Stimulated activated CD4-positive, alpha-beta T cell treated with anti-CD3 and anti-CD28 coated beads, Interleukin-4, amount 100 ng/mL, for 48 hours (primary cell): Measurements from ENCODE around the gene CCL21.
"Not testable (repeated sequence)": the region's sequence is repeated elsewhere in the genome, so short reads cannot be mapped to it uniquely, and the experiment has no call there.

ENCODE experiments used
- DNase-seq, 2 donors: peaks; one replicate each; pipeline ENCODE4 v3.0.0-alpha.2; 2020; ENCODE audit warnings: low read depth in 2 of 2

Gene CCL21

GRCh38 chr9:34710023-34710422, at the start of gene CCL21:
TSS of gene CCL21 (minus strand) at chr9:34710136. CDS start at chr9:34710066, 70 bp downstream.
- no peak for DNase-seq

GRCh38 chr9:34759432-34760134, 49.6 kb upstream of the CCL21 start:
- no peak for DNase-seq

GRCh38 chr9:34750320-34750719, 40.4 kb upstream of the CCL21 start:
- not testable (repeated sequence) for DNase-seq

GRCh38 chr9:34746526-34746925, 36.6 kb upstream of the CCL21 start:
- no peak for DNase-seq

GRCh38 chr9:34744295-34745221, 34.6 kb upstream of the CCL21 start:
- DNase-seq, result no peak

GRCh38 chr9:34742710-34743109, 32.8 kb upstream of the CCL21 start:
- DNase-seq, result no peak

GRCh38 chr9:34741628-34742027, 31.7 kb upstream of the CCL21 start:
- no peak for DNase-seq

- not testable (repeated sequence) for DNase-seq
Observed at GRCh38 chr9:34740176-34740575, 30.2 kb upstream of the CCL21 start.

GRCh38 chr9:34737677-34738260, 27.8 kb upstream of the CCL21 start:
- no peak for DNase-seq

GRCh38 chr9:34734720-34735119, 24.8 kb upstream of the CCL21 start:
- no peak for DNase-seq

- no peak for DNase-seq
Observed at GRCh38 chr9:34732886-34733285, 22.9 kb upstream of the CCL21 start.

GRCh38 chr9:34732478-34732877, 22.5 kb upstream of the CCL21 start:
- no peak for DNase-seq

GRCh38 chr9:34723141-34723540, 13.2 kb upstream of the CCL21 start:
- DNase-seq, result no peak

- DNase-seq, result not testable (repeated sequence)
Observed at GRCh38 chr9:34719769-34720025, 9.8 kb upstream of the CCL21 start.

GRCh38 chr9:34719021-34719768, 9.3 kb upstream of the CCL21 start:
- DNase-seq, result no peak

GRCh38 chr9:34717996-34718614, 8.2 kb upstream of the CCL21 start:
- DNase-seq, result no peak

GRCh38 chr9:34716711-34717110, 6.8 kb upstream of the CCL21 start:
- DNase-seq, result no peak

GRCh38 chr9:34715639-34716215, 5.8 kb upstream of the CCL21 start:
- DNase-seq, result no peak

- no peak for DNase-seq
Observed at GRCh38 chr9:34714007-34714406, 4.1 kb upstream of the CCL21 start.

- DNase-seq, result no peak
Observed at GRCh38 chr9:34712140-34712539, 2.2 kb upstream of the CCL21 start.
